ENCODE data around the gene IGHMBP2.

IGHMBP2 gene

DNA sequence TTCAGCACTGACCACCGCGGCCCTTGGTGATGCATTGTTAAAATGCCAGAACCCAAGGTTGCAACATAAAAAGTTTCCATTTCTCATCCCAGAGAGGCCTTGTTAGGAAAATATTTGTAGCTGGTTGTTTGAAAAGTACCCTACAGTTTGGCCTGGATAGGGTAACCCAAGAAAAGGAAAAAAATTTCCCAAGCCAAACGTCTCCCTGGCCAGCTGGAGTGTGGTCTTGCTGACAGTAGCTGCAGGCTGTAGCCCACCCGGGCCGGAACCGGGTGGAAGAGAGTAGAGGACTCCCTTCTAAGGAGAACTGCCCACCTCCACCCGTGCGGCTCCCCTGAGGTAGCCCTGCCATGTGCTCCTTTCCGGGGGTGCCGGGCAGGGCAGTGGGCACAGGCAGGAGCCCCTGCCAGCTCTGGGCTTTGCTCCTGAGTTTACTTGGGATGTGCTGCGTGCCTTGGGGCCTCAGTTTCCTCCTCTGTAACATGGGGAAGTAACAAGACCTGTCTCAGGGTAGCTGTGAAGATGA lies 38.5 kb downstream of the IGHMBP2 start:
- TF ChIP-seq, protein P1, sequence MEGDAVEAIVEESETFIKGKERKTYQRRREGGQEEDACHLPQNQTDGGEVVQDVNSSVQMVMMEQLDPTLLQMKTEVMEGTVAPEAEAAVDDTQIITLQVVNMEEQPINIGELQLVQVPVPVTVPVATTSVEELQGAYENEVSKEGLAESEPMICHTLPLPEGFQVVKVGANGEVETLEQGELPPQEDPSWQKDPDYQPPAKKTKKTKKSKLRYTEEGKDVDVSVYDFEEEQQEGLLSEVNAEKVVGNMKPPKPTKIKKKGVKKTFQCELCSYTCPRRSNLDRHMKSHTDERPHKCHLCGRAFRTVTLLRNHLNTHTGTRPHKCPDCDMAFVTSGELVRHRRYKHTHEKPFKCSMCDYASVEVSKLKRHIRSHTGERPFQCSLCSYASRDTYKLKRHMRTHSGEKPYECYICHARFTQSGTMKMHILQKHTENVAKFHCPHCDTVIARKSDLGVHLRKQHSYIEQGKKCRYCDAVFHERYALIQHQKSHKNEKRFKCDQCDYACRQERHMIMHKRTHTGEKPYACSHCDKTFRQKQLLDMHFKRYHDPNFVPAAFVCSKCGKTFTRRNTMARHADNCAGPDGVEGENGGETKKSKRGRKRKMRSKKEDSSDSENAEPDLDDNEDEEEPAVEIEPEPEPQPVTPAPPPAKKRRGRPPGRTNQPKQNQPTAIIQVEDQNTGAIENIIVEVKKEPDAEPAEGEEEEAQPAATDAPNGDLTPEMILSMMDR (IDR thresholded peaks at IDR 0.05; ENCODE audit: low read depth, low read length) = no peak
- no peak for DNase-seq (ENCODE audit: extremely low read depth, low read depth)

DNA sequence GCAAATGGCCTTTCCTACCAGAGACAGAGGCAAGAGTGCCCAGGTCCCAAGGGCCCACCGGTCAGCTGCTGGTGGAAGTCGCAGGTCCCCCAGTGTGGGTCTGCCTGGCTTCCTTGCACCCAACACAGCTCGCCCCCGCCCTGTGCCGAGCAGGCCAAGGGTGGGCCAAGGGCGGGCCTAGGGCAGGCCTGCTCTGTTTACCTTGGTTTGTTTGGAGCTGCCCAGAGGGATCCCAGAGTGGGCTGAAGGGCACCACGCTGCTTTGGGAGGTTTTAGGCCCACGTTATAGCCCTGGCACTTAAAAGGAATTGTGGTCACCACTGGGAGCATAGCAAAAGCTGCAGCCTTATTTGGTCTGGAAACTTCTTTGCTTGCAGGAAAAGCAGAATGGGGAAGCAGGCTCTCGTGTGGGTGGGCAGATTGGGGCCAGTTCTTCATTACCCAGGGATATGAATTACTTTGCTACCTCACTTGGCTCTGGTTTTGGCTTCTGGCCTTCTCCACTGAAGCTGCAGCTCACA lies 39.1 kb downstream of the IGHMBP2 start:
- no peak for DNase-seq (ENCODE audit: extremely low read depth, low read depth)
- TF ChIP-seq, protein P1 (IDR thresholded peaks at IDR 0.05; ENCODE audit: low read depth, low read length) = no peak

DNA sequence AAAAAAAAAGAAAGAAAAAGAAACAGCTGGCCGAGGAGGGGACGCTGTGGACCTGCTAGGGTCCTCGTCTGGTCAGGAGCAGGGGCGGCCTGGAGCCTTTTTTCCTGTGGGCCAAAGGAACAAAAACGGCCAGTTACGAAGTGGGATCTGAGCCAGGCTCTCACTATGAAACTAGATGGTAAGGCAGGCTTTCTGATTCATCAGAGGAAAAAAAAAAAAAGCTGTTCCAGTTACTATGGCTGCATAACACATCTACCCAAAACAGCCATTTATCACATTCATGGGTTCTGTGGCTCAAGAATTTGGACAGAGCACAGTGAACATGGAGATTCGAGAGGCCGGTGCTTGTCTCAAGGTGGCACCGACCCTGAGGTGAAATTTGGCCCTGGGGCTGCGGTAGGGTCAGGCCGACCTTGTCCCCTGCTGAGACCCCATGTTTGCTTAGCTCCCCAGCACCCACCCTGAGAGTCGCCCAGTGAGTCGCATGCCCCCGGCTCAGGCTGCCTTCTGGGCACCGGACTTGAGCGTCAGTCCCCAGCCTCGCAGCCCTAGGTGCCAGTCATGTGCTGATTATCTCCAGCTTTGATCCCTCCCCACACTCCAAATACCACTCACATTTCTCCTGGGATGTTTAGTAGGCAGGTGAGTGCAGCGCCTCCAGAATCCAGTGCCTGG lies 42.9 kb downstream of the IGHMBP2 start:
- peak; percentile 49 for DNase-seq (ENCODE audit: extremely low read depth, low read depth)
- TF ChIP-seq, protein P1 (IDR thresholded peaks at IDR 0.05; ENCODE audit: low read depth, low read length) = no peak

DNA sequence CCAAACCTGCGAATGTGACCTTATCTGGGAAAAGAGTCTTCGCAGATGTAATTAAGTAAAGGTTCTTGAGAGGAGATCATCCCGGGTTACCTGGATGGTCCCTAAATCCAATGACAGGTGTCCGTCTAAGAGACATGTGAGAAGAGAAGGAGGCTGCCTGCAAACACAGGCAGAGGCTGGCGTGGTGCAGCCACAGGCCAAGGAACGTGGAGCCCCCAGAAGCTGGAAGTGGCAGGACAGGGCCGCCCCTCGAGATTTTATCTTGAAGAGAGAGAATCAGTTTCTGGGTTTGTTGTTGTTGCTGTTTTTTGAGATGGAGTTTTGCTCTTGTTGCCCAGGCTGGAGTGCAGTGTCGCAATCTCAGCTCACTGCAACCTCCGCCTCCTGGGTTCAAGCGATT lies 43.5 kb downstream of the IGHMBP2 start:
- DNase-seq (ENCODE audit: extremely low read depth, low read depth) = no peak
- TF ChIP-seq, protein P1 (IDR thresholded peaks at IDR 0.05; ENCODE audit: low read depth, low read length) = no peak

DNA sequence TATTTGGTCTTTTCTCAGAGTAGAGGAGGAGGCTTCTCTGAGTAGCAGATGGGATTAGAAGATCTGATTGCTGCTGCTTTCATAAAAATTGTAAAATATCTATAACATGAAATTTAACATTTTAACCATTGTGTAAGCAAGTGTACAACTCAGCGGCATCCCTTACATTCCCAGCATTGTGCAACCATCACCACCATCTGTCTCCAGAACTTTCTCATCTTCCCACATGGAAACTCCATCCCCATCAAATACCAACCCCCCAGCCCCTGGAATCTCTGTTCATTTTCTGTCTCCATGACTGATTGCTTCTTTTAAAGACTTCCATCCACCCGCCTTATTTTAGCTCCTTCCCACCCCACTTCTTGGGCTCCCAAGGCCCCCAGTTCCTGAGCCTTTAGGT lies 44.8 kb downstream of the IGHMBP2 start:
- no peak for DNase-seq (ENCODE audit: extremely low read depth, low read depth)
- TF ChIP-seq, protein P1 (IDR thresholded peaks at IDR 0.05; ENCODE audit: low read depth, low read length) = no peak

DNA sequence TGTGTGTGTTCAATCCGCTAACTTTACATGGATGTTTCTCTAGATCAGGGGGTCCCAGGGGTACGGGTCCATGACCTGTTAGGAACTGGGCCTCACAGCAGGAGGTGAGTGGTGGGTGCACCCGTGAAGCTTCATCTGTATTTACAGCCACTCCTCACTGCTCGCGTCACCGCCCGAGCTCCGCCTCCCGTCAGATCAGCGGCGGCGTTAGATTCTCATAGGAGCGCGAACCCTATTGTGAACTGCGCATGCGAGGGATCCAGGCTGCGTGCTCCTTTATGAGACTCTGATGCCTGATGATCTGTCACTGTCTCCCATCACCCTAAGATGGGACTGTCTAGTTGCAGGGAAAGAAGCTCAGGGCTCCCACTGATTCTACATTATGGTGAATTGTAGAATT lies 45.2 kb downstream of the IGHMBP2 start:
- TF ChIP-seq, protein P1 (IDR thresholded peaks at IDR 0.05; ENCODE audit: low read depth, low read length) = no peak
- DNase-seq (ENCODE audit: extremely low read depth, low read depth) = no peak

DNA sequence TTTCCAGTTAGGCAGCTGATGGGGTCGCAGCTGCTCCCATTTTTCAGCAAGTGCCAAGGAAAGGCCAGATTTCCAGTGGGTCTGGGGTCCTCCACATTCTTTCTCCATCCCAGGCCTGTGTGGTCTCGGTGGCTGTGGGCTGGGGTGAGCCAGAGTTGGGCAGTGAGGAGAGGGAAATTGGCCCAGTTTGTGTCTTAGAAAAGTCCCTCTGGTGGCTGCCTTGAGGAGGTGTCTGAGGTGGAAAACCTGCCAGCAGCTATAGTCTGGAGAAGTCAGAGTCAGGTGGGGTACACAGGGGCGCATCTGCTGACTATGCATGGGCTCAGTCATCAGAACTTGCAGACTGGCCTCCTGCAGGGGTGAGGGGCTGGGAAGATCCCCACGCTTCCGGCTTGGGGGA lies 46.6 kb downstream of the IGHMBP2 start:
- no peak for DNase-seq (ENCODE audit: extremely low read depth, low read depth)
- TF ChIP-seq, protein P1 (IDR thresholded peaks at IDR 0.05; ENCODE audit: low read depth, low read length) = peak; percentile 21

Data from AG09319 (cell line).